IgD-negative memory B cell (primary cell): Measurements from ENCODE around the gene TANGO2. TPM values are rescaled to one million over a fixed set of nuclear protein-coding genes. Genes with fewer than 3 reads are reported as not detected.

Experiments used
- H3K27ac Mint-ChIP-seq, 3 donors: one replicate each; pipeline ENCODE4 v1.8.0; 2020 to 2022; ENCODE audit warnings: mild to moderate bottlenecking in 3 of 3, mixed read lengths in 3 of 3, moderate library complexity in 1 of 3
- H3K27me3 Mint-ChIP-seq: one replicate; pipeline ENCODE4 v1.8.0; 2021; ENCODE audit warnings: mixed read lengths
- H3K36me3 Mint-ChIP-seq: one replicate; pipeline ENCODE4 v1.8.0; 2020; ENCODE audit warnings: mild to moderate bottlenecking, mixed read lengths
- H3K4me1 Mint-ChIP-seq, 3 donors: one replicate each; pipeline ENCODE4 v1.8.0; 2020 to 2022; ENCODE audit warnings: mixed read lengths in 3 of 3, mild to moderate bottlenecking in 1 of 3
- H3K4me3 Mint-ChIP-seq, 4 donors: one replicate each; pipeline ENCODE4 v1.8.0; 2020 to 2022; ENCODE audit warnings: mild to moderate bottlenecking in 4 of 4, mixed read lengths in 4 of 4, moderate library complexity in 3 of 4
- H3K9me3 Mint-ChIP-seq, 3 donors: one replicate each; pipeline ENCODE4 v1.8.0; 2020 to 2021; ENCODE audit warnings: mixed read lengths in 3 of 3, mild to moderate bottlenecking in 1 of 3
- polyA plus RNA-seq: library from polyadenylated mRNA; unstranded; fragments of 300-500 nt; fragmentation: Illumina TruSeq; gene quantifications from one replicate; pipeline ENCODE4 v1.2.3, GENCODE V29; 2021

Gene TANGO2
- 44.5 TPM for polyA plus RNA-seq

- no peaks in the 10 kb centered on the region for H3K9me3 Mint-ChIP-seq
- H3K36me3 Mint-ChIP-seq = no peaks in the 10 kb centered on the region
- H3K27ac Mint-ChIP-seq = peak within 1 kb of the TSS; percentile 85 to 97 (median 93)
- peak within 1 kb of the TSS; percentile 83 to 97 (median 94) for H3K4me3 Mint-ChIP-seq
- H3K27me3 Mint-ChIP-seq = no peaks in the 10 kb centered on the region
- H3K4me1 Mint-ChIP-seq = peaks cover 19 to 30% (median 28%) of the 10 kb centered on the region in 3 donors
Observed at GRCh38 chr22:20020533-20021195, at the start of gene TANGO2. TANGO2 (plus strand) TSS chr22:20021110; CDS start chr22:20036799, 15,689 bp downstream.

DNA sequence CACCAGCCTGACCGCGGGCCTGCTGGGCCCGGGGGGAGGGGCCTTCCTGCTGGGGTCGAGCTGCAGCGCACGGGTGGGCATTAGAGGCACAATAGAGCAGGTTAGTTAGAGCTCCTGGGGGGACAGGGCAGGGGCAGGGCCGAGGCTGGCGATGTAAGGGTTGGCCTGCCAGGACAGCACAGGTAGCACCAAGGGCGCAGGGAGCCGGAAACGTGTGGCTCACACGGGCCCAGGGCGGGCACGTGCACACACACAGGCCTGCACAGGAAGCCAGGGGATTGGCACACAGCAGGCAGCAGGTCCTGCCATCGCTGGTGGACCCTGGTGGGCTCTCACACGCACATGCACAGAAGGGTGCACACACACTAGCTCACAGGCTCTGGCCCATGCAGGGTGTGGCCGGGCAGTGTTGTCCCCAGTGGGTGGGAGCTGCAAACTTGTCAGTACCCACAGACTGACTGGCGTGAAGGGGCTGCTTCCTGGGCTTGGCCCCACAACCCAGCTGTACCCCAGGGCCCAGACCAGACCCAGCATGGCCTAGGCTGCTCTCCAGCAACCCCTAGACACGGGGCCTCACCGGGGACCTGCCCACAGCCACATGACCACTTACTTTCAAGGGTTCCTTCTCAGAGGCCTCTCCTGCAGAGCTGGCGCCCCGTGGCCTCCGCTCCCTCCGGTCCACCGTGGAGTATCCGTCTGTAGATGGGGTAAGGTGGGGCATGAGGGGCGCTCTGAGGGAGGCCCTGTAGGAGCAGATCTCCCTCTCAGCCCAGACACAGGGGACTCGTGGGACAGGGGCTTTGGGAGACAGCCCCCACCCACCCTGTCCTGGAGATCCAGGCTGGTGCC is 49.4 kb upstream of the TANGO2 start:
- no peaks in the 10 kb centered on the region for H3K9me3 Mint-ChIP-seq
- no peak overlapping the region for H3K27ac Mint-ChIP-seq
- H3K4me3 Mint-ChIP-seq = no peak overlapping the region
- peaks cover 6% of the 10 kb centered on the region for H3K36me3 Mint-ChIP-seq
- no peaks in the 10 kb centered on the region for H3K27me3 Mint-ChIP-seq
- H3K4me1 Mint-ChIP-seq = peaks cover 0 to 2% (median 2%) of the 10 kb centered on the region in 3 donors

GRCh38 chr22:19972251-19972650 is 48.7 kb upstream of the TANGO2 start:
- Mint-ChIP-seq H3K4me3 (no peak overlapping the region), H3K36me3 (peaks cover 6% of the 10 kb centered on the region), H3K27me3 (no peaks in the 10 kb centered on the region), H3K27ac (no peak overlapping the region), H3K4me1 (peaks cover 0 to 2% (median 2%) of the 10 kb centered on the region in 3 donors), H3K9me3 (no peaks in the 10 kb centered on the region)

DNA sequence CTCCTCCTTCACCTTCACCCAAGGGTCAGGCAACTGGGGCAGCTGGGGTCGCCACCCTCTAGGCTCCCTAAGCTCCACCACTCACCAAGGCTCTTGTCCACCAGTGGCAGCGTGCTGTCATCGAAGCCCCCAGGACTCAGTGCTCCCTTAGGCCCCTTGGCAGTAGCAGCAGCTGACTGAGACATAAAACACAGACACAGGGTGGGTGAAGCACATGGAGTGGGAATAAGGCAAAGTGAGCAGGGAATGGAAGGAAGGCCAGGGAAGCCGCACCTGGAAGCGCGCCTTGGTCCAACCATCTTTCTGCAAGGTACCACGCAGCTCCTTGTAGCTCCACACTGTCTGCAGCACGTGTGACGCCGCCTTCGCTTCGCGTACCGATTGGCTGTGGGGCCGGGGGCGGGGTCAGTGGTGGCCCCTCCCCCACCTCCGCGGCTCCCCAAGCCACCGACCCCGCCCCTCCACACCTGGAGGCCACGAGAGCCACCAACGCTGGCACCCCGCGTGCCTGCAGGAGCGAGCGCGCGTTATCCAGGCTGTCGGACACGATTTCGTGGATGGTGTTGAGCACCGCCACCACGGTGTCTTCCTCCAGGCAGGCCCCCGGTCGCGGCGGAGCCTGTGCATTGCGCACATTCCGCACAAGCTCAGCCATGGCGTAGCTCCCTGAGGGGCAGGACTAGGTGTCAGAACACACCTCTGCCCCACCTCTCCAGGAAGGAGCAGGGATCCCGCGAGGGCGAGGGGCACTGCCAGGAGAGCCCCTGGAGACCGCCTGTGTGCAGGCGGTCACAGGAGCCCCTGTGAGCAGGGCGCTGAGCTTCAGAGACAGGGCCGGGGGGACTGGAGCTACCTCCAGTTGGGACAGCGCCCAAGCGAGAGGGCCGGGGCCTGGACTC is 48.0 kb upstream of the TANGO2 start:
- Mint-ChIP-seq H3K4me3 (no peak overlapping the region), H3K27me3 (no peaks in the 10 kb centered on the region)

DNA sequence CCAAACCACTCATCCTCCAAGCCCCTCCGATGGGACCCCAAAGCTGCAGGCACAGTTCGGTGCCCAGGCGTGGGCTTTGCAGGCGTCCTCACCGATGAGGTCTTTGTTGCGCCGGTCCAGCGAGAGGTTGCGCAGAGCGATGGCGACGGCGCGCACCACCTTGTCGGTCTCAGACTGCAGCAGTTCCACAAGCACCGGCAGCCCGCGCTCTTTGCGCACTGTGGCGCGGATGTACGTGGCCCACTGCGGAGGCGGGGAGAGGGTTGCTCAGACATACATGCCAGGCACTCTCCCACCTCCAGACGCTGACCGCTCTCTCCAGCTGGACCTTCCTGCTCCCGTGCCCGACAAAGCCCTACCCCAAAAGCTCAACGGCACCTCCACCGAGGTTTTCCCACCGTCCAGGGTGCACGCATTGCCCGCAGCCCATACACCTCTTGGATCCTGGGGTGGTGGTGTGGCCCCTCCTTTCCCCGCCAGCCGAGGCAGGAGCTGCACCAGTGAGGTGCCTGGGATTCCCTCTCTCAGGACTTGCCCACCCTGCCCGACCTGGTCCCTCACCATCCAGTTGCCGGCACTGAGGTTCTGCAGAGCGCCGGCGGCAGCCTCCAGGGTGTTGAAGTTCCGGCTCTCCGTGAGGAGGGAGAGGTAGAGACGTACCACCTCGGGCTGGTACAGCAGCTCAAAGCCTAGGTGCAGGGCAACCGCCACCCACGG is 47.2 kb upstream of the TANGO2 start:
- Mint-ChIP-seq H3K9me3 (no peaks in the 10 kb centered on the region), H3K4me3 (no peak overlapping the region), H3K4me1 (peaks cover 0 to 2% (median 2%) of the 10 kb centered on the region in 3 donors), H3K36me3 (peaks cover 3% of the 10 kb centered on the region), H3K27ac (no peak overlapping the region), H3K27me3 (no peaks in the 10 kb centered on the region)

More for the DNA sequence above, 48.0 kb upstream of the TANGO2 start:
- H3K36me3 Mint-ChIP-seq = peaks cover 3% of the 10 kb centered on the region
- H3K4me1 Mint-ChIP-seq = peaks cover 0 to 2% (median 2%) of the 10 kb centered on the region in 3 donors
- no peak overlapping the region for H3K27ac Mint-ChIP-seq
- no peaks in the 10 kb centered on the region for H3K9me3 Mint-ChIP-seq

DNA sequence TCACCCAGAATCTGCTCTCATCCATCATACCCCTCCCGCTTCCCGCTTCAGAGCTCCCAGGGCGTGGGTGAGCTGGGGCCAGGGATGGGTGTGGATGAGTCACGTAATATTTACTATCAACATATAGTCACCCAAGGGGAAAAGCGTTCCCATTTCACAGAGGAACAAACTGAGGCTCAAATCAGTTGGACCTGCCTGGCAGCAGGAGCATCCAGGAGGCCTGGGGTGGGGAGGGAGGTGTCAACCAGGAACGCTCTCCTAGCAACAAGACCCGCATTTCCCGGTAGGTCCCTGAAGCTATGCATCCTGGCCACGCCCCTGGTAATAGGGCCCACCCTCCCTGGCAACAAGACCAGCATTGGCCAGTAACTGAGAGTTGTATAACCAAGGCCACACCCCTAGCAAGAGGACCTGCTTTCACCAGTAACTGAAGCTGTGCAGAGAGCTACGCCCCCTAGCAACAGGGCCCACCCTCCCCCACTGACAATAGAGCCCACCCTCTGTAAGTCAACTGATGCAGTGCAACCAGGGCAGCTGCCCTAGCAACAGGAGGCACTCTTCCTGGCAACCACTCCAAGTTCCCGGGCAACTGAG is 46.5 kb upstream of the TANGO2 start:
- H3K4me3 Mint-ChIP-seq = peak overlapping the region in 1 of 4 donors; percentile 63
- H3K27ac Mint-ChIP-seq = no peak overlapping the region

DNA sequence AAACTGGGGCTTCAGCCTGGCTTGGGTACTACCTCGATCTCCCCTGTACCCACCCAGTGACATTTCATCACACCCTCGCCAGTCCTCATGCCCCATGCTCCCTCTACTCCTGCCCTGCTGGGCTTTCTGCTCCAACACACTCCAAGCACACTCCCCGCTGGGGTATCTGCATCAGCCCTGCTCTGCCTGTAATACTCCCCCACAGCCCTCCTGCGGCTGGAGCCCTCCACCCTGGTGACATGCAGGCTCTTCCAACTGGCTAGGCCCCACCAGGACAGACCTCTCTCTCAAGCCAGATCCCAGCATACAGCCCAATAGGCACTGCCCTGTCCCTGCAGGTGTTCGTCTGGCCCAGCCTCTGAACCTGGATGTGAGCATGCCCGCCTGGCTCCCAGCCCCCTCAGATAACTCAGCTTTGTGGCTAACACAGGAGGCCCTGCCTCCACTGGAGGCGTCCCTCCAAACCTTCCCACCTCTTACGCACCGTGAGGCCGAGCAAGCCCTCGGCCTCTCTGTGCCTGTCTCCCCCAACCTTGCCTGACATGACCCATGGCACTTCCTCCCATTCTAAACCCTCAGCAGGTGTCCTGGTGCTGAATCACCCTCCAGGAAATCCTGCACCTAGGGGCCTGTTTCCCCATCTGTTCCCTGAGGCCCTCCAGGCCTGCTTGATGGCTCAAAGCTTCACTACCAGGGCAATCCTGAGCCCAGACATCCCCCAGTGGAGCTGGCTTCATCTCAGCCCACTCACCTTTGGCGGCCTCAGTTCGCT is 45.8 kb upstream of the TANGO2 start:
- Mint-ChIP-seq H3K36me3 (peaks cover 3% of the 10 kb centered on the region), H3K9me3 (no peaks in the 10 kb centered on the region), H3K4me1 (peaks cover 0 to 2% (median 2%) of the 10 kb centered on the region in 3 donors), H3K27me3 (no peaks in the 10 kb centered on the region), H3K27ac (no peak overlapping the region), H3K4me3 (no peak overlapping the region)

More for the DNA sequence above, 46.5 kb upstream of the TANGO2 start:
- Mint-ChIP-seq H3K27me3 (no peaks in the 10 kb centered on the region), H3K4me1 (peaks cover 0 to 2% (median 2%) of the 10 kb centered on the region in 3 donors), H3K36me3 (peaks cover 3% of the 10 kb centered on the region), H3K9me3 (no peaks in the 10 kb centered on the region)

DNA sequence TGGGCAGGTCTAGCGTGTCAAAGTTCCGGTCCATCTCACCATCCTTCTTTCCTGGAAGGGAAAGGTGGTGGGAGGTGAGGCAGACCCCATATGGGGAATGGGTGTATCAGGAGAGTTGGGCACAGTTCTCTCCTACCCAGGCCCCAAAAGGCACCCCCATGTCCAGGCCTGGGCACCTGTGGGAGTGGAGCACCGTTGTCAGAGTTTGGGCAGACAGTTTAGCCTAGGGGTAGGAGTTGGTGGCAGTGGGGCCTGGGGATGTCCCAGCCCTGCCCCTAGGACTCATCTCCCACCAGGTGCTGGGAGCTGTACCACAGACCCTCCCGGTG is 45.2 kb upstream of the TANGO2 start:
- H3K4me1 Mint-ChIP-seq = peaks cover 0 to 2% (median 2%) of the 10 kb centered on the region in 3 donors
- no peaks in the 10 kb centered on the region for H3K9me3 Mint-ChIP-seq
- H3K27ac Mint-ChIP-seq = no peak overlapping the region
- peaks cover 3% of the 10 kb centered on the region for H3K36me3 Mint-ChIP-seq
- H3K27me3 Mint-ChIP-seq = no peaks in the 10 kb centered on the region
- no peak overlapping the region for H3K4me3 Mint-ChIP-seq

- H3K4me3 Mint-ChIP-seq = no peak overlapping the region
Observed at GRCh38 chr22:19976671-19977070, 44.2 kb upstream of the TANGO2 start.

DNA sequence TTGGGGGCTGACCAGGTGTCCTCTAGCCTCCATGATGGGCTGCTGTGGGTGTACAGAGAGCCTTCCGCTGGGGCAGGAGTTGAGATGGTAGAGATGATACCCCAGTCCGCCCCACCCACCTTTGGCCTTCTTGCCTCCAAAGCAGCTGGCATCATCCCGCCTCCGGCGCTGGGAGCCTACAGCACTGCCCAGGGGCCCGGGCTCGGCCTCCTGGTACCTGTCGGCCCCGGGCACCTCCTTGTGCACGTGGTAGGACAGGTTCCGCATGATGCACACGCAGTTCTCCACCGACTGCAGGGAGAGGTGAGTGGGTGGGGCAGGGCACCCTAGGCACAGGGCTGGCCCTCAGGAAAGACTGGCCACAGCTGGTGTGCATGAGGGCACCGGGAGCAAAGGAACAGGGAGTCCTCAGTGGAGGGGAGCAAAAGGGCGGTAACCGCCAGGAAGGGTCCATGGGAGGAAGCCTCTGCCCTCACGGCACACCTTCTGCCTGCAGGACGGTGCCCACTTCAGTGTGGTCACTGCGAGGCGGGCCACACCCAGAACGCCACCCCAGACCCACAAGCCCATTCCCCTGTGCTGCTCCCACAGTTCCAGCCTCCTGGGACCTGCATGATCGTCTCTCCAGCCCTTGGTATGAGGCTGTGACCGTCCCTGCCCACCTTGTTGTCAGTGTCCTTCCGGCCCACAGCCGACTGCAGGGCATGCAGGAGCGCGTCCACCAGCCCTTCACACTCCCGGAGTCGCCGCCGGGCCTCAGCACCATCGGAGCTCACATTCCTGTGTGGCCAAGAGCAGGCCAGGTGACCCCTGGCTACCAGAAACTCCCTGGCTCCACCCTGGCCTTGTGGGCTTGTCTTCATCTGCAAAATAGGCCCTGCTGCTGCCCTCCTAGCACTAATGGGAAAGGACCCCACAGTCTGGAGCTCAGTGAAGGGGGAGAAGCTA is 43.3 kb upstream of the TANGO2 start:
- peaks cover 0 to 2% (median 2%) of the 10 kb centered on the region in 3 donors for H3K4me1 Mint-ChIP-seq
- no peak overlapping the region for H3K27ac Mint-ChIP-seq
- H3K9me3 Mint-ChIP-seq = no peaks in the 10 kb centered on the region
- no peak overlapping the region for H3K4me3 Mint-ChIP-seq
- peaks cover 3% of the 10 kb centered on the region for H3K36me3 Mint-ChIP-seq
- no peaks in the 10 kb centered on the region for H3K27me3 Mint-ChIP-seq

More at GRCh38 chr22:19976671-19977070, 44.2 kb upstream of the TANGO2 start:
- H3K27me3 Mint-ChIP-seq = no peaks in the 10 kb centered on the region
- peaks cover 3% of the 10 kb centered on the region for H3K36me3 Mint-ChIP-seq
- no peak overlapping the region for H3K27ac Mint-ChIP-seq
- peaks cover 0 to 2% (median 2%) of the 10 kb centered on the region in 3 donors for H3K4me1 Mint-ChIP-seq
- H3K9me3 Mint-ChIP-seq = no peaks in the 10 kb centered on the region

- H3K36me3 Mint-ChIP-seq = peaks cover 2% of the 10 kb centered on the region
- no peaks in the 10 kb centered on the region for H3K9me3 Mint-ChIP-seq
- peaks cover 0 to 2% (median 2%) of the 10 kb centered on the region in 3 donors for H3K4me1 Mint-ChIP-seq
- no peaks in the 10 kb centered on the region for H3K27me3 Mint-ChIP-seq
- no peak overlapping the region for H3K27ac Mint-ChIP-seq
- H3K4me3 Mint-ChIP-seq = no peak overlapping the region
Observed at GRCh38 chr22:19978748-19979147, 42.2 kb upstream of the TANGO2 start.

DNA sequence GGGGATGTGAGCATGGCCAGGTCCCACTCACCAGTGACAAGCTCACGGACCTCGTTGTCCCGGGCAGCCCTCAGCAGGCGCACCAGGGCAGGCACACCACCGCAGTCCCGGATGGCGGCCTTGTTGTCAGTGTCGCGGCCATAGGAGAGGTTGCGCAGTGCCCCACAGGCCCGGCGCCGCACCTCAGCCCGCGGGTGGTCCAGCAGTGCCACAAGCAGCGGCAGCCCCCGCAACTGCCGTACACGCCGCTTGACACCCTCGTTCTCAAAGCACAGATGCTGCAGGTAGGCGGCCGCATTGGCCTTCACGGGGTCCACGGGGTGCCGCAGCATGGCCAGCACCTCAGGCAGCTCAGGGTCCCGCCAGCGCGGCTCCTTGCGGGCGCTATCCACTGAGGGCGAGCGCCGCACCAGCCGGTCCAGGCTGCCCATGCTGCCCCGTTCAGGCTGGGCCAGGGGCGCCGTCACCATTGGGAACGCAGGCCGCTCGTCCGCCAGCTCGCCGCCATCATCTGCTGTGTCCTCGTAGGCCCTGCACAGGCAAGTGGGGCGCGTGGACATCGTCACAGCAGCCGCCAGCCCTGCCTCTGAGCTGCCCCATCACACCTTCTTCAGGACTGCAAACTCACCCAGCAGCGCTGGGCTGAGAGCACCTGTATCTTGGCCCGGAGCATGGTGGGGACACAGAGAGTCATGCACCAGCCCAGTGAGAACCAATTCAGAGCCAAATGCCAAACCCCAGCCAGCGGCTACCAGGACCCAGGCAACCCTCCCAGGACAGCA is 41.0 kb upstream of the TANGO2 start:
- Mint-ChIP-seq H3K4me3 (no peak overlapping the region), H3K9me3 (no peaks in the 10 kb centered on the region), H3K4me1 (peaks cover 0 to 2% (median 2%) of the 10 kb centered on the region in 3 donors), H3K36me3 (no peaks in the 10 kb centered on the region), H3K27ac (peak overlapping the region in 1 of 3 donors; percentile 71), H3K27me3 (peaks cover 3% of the 10 kb centered on the region)
